ENCODE results near the gene CUL7. TPM values are rescaled to one million over a fixed set of nuclear protein-coding genes. Genes with fewer than 3 reads are reported as not detected.

The CUL7 gene
- total and polyA plus RNA-seq, 2 of the 8 experiments (the other 6 are each of a cell fraction or from before 2014, with no cell fraction given) = 10.8 to 15.0 TPM

DNA sequence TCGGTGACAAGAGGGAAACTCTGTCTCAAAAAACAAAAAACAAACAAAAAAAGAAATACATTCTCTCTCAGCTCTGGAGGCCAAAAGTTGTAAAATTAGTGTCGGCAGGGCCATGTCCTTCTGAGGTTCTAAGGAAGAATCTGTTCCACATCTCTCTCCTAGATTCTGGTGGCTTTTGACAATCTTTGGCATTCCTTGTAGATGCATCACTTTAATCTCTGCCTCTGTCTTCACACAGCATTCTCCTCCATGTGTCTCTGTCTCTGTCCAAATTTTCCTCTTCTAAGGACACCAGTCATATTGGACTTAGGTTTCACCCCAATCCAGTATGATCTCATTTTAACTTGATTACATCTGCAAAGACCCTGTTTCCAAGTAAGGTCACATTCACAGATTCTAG is 60.2 kb downstream of the CUL7 start (continued):
- TF ChIP-seq CTBP2 (IDR thresholded peaks at IDR 0.05; ENCODE audit: borderline replicate concordance, insufficient read depth, insufficient read length, low read length) = no peak
- TF ChIP-seq RXRA (IDR thresholded peaks at IDR 0.05; ENCODE audit: insufficient read depth, low read depth, low read length) = no peak
- TF ChIP-seq RFX5 (IDR thresholded peaks at IDR 0.05; ENCODE audit: borderline replicate concordance, low read depth, low read length) = no peak
- TF ChIP-seq CBX5 (IDR thresholded peaks at IDR 0.05; ENCODE audit: low read depth, low read length) = no peak
